ENCODE measurements around the gene COL6A6.

DNA sequence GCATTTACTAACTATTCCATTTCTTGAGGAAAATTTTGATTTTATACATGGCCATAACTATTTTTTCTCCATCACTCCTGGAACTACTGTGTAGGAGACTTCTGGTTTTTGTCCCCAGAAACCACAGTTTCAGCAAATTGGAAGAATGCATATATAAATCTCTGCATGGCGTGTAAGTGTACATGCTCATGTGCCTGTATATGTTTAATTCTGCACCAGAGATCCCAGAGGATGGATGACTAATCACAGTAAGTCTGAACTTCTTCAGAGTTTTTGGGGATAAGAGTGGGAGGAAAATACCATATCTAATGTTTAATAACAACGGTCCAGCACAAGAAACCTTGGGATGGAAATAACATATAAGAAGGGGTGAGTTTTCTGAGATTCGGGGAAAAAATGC is 10.9 kb upstream of the COL6A6 start:
- TF ChIP-seq, protein P1, sequence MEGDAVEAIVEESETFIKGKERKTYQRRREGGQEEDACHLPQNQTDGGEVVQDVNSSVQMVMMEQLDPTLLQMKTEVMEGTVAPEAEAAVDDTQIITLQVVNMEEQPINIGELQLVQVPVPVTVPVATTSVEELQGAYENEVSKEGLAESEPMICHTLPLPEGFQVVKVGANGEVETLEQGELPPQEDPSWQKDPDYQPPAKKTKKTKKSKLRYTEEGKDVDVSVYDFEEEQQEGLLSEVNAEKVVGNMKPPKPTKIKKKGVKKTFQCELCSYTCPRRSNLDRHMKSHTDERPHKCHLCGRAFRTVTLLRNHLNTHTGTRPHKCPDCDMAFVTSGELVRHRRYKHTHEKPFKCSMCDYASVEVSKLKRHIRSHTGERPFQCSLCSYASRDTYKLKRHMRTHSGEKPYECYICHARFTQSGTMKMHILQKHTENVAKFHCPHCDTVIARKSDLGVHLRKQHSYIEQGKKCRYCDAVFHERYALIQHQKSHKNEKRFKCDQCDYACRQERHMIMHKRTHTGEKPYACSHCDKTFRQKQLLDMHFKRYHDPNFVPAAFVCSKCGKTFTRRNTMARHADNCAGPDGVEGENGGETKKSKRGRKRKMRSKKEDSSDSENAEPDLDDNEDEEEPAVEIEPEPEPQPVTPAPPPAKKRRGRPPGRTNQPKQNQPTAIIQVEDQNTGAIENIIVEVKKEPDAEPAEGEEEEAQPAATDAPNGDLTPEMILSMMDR (IDR thresholded peaks at IDR 0.05), result no peak
- no peak for TF ChIP-seq EP300 (IDR thresholded peaks at IDR 0.05)
